Measurements from ENCODE around the gene OBP2B.
"Not testable (repeated sequence)": the region's sequence is repeated elsewhere in the genome, so short reads cannot be mapped to it uniquely, and the experiment has no call there.

Gene OBP2B, protein sequence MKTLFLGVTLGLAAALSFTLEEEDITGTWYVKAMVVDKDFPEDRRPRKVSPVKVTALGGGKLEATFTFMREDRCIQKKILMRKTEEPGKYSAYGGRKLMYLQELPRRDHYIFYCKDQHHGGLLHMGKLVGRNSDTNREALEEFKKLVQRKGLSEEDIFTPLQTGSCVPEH
- total RNA-seq: 0 reads per million in 9 experiments

DNA sequence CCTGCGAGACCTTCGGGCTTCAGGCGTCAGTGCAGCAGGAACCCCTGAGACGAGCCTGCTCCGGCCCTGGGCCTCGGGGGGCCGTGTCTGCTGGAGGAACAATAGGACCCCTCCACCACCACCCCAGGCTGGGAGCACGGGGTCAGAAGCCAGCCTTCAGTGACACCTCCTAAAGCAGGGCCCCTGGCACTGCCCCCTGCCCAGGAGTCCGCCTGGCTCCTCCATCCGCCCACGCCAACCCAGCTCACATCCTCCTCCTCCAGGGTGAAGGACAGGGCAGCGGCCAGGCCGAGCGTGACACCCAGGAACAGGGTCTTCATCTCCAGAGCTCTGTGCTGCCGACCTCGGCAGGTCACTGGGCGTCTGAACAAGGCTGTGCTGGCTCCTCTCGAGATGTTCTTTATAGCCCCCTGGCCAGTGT lies at the start of gene OBP2B:
TSS of gene OBP2B (minus strand) at position 371 of the 421 bp plus-strand sequence. CDS start at position 320, 51 bp downstream.
- H3K4me1 Mint-ChIP-seq (ENCODE audit: low read depth in 2 of 2); ATAC-seq (replicated peaks); H3K36me3 Mint-ChIP-seq (ENCODE audit: insufficient read depth); DNase-seq; H3K9me3 Mint-ChIP-seq; H3K27ac Mint-ChIP-seq; H3K4me3 Mint-ChIP-seq: not testable (repeated sequence)
- H3K27me3 Mint-ChIP-seq: peaks cover 31 to 76% of the 10 kb centered on the region in 2 donors

DNA sequence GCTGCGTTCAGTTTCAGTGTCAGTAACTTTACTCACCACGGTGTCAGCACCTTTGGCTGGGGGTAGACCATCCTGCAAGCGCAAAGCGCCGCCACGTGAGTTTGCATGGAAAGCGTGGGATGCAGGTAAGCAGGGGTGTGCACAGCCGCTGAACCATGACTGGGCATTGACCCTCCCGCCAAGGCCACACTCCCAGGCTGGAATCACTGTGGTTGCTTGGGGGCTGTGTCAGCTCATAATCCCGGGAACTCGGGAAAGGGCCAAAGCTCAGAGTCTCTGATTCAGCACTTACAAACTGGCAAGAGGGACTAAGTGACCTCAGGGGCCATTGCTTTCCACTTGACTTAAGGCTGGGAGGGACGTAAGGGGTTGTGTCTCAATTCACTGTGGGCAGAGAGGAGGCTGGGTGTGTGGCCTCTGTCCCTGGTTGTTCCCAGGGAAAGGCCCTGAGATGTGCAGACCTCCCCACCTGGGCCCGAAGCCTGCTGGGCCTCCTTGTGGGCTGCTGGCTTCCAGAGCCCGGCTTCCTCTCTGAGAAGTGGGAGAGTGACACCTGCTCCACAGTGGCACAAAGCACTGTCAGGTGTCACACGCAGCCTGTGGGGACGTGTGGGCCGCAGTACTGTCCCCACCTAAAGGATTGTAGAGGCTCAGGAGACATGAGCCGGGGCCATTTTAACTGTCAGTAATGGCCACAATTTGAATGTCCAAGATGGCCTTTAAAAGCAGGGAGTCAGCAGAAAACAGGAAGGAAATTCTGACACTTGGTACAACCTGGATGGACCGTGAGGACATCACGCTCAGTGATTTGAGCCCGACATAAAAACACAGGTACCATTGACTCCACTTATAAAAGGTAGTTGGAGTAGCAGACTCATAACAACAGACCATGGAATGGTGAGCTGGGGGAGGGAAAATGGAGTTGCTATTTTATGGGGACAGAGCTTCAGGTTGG lies 49.3 kb upstream of the OBP2B start:
- DNase-seq: no peak
- Mint-ChIP-seq H3K4me3 (no peak overlapping the region), H3K9me3 (no peaks in the 10 kb centered on the region), H3K4me1 (ENCODE audit: low read depth in 2 of 2) (no peaks in the 10 kb centered on the region), H3K36me3 (ENCODE audit: insufficient read depth) (no peaks in the 10 kb centered on the region), H3K27ac (no peak overlapping the region), H3K27me3 (peaks cover 28 to 33% of the 10 kb centered on the region in 2 donors)
- no peak for ATAC-seq (replicated peaks)

DNA sequence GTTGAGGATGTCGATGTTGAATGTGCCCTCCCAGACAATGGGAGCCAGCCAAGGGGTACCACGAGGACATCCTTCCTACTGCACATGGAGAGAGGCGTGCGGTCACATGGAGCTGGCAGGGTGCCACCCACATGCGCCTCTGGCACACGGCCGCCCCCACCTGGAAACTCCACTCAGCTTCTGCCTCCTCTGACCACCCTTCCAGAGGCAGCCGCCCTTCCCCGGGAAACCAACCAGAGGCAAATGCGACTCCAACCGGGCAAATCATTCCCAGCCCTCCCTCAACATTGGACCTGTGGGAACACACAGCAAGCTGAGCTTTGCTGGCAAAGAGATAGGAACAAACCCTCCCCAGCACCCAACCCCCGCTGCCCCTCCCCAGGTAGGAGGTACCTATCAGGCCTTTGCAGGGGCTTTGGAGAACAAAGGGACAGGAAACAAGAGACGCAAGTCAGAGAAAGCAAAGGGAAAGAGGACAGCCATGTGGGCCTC lies 48.5 kb upstream of the OBP2B start:
- Mint-ChIP-seq H3K27ac (no peak overlapping the region), H3K4me3 (no peak overlapping the region), H3K27me3 (peaks cover 25 to 29% of the 10 kb centered on the region in 2 donors), H3K36me3 (ENCODE audit: insufficient read depth) (no peaks in the 10 kb centered on the region), H3K9me3 (no peaks in the 10 kb centered on the region), H3K4me1 (ENCODE audit: low read depth in 2 of 2) (no peaks in the 10 kb centered on the region)
- ATAC-seq (replicated peaks): no peak
- DNase-seq: no peak

DNA sequence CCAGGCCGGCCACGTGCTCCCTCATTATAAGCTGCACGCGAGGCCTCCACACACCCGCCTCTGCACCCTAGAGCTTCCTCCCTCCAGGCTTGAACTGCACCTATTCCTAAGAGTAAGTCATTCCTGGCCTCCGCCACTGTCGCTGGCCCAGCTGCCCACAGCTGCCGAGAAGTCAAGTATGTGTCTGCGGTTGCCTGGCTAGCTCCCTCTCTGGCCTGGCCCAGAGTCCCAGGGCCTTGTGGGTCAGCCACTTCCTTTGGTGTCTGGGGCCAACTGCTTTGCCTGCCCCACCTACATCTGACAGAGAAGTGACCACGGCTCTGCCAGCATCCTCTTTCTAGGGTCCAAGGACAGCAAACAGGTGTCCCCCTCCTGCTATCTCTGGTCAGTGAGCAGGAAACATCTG lies 47.6 kb upstream of the OBP2B start:
- Mint-ChIP-seq H3K27me3 (peaks cover 17 to 21% of the 10 kb centered on the region in 2 donors), H3K9me3 (no peaks in the 10 kb centered on the region), H3K27ac (no peak overlapping the region), H3K4me1 (ENCODE audit: low read depth in 2 of 2) (no peaks in the 10 kb centered on the region), H3K36me3 (ENCODE audit: insufficient read depth) (no peaks in the 10 kb centered on the region), H3K4me3 (no peak overlapping the region)
- DNase-seq (no peak), ATAC-seq (replicated peaks) (no peak)

DNA sequence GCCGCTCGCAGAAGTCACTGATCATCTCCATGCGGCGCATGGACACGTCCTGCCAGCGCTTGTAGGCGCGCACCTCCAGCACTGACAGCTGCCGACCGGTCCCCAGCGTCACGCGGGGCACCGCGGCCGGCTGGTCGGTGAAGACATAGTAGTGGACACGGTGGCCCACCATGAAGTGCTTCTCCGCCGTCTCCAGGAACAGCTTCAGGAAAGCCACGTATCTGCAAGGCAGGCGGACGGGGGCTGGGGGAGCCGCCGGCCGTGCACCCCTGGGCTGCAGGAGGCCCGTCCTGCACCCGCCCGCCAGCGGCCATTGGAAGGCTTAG lies 47.0 kb upstream of the OBP2B start:
- Mint-ChIP-seq H3K9me3 (no peaks in the 10 kb centered on the region), H3K4me1 (ENCODE audit: low read depth in 2 of 2) (no peaks in the 10 kb centered on the region), H3K36me3 (ENCODE audit: insufficient read depth) (no peaks in the 10 kb centered on the region), H3K27me3 (peaks cover 15 to 19% of the 10 kb centered on the region in 2 donors), H3K4me3 (no peak overlapping the region), H3K27ac (no peak overlapping the region)
- no peak for ATAC-seq (replicated peaks)
- no peak for DNase-seq

DNA sequence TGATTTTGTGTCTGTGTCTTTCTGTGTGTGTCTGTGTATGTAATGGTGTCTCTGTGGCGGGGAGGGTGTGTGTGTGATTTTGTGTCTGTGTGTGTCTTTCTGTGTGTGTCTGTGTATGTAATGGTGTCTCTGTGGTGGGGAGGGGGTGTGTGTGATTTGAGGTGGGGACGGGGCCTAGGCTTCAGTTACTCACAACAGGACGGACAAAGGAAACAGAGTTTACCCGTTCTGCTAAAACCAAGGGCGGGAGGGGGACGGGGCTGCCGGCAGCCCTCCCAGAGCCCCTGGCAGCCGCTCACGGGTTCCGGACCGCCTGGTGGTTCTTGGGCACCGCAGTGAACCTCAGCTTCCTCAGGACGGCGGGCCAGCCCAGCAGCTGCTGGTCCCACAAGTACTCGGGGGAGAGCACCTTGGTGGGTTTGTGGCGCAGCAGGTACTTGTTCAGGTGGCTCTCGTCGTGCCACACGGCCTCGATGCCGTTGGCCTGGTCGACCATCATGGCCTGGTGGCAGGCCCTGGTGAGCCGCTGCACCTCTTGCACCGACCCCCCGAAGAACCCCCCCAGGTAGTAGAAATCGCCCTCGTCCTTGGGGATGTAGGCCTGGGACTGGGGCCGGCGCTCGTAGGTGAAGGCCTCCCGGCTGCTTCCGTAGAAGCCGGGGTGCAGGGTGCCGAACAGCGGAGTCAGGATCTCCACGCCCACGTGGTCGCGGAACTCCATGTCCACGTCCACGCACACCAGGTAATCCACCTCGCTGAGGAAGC lies 46.5 kb upstream of the OBP2B start:
- H3K36me3 Mint-ChIP-seq (ENCODE audit: insufficient read depth): no peaks in the 10 kb centered on the region
- H3K27me3 Mint-ChIP-seq: peaks cover 13 to 14% of the 10 kb centered on the region in 2 donors
- ATAC-seq (replicated peaks) (no peak), DNase-seq (no peak)
- H3K27ac Mint-ChIP-seq: no peak overlapping the region
- H3K4me1 Mint-ChIP-seq (ENCODE audit: low read depth in 2 of 2): no peaks in the 10 kb centered on the region
- H3K9me3 Mint-ChIP-seq: no peaks in the 10 kb centered on the region
- no peak overlapping the region for H3K4me3 Mint-ChIP-seq

DNA sequence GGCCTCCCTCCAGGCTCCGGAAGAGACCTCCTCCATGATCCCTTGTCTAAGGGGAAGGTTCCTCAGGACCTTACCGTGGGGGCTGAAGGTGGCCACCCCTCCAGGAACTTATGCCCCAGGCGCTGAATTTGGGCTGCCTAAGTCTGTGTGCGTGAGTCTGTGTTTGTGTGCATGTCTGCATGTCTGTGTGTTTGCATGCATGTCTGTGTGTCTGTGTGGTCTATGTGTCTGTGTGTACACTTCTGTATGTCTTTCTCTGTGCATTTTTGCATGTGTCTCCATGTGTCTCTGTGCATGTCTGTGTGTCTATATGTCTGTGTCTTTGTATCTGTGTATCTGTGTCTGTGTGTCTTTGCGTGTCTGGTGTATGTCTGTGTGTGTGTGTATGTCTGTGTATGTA lies 45.4 kb upstream of the OBP2B start:
- H3K4me3 Mint-ChIP-seq: no peak overlapping the region
- no peaks in the 10 kb centered on the region for H3K9me3 Mint-ChIP-seq
- DNase-seq: no peak
- H3K27ac Mint-ChIP-seq: no peak overlapping the region
- ATAC-seq (replicated peaks): no peak
- H3K4me1 Mint-ChIP-seq (ENCODE audit: low read depth in 2 of 2): no peaks in the 10 kb centered on the region
- H3K36me3 Mint-ChIP-seq (ENCODE audit: insufficient read depth): no peaks in the 10 kb centered on the region
- peaks cover 15 to 16% of the 10 kb centered on the region in 2 donors for H3K27me3 Mint-ChIP-seq

DNA sequence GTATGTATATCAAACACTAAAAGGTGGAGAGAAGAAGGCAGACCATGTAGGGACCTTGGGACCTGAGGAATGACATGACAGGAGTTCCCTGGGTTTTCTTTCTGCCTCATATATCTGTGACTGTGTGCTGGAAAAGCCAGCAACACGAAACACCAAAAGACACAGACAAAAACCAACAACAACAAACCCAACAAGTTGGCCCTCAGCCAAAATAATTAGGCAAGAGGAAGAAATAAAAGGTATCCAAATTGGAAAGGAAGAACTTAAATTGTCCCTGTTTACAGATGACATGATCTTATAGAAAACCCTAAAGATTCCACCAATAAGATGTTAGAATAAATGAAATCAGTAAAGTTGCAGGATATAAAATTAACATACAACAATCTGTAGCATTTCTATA lies 44.2 kb upstream of the OBP2B start:
- H3K27me3 Mint-ChIP-seq: peaks cover 21 to 27% of the 10 kb centered on the region in 2 donors
- H3K4me1 Mint-ChIP-seq (ENCODE audit: low read depth in 2 of 2): peaks cover 0 to 3% of the 10 kb centered on the region in 2 donors
- no peak overlapping the region for H3K4me3 Mint-ChIP-seq

DNA sequence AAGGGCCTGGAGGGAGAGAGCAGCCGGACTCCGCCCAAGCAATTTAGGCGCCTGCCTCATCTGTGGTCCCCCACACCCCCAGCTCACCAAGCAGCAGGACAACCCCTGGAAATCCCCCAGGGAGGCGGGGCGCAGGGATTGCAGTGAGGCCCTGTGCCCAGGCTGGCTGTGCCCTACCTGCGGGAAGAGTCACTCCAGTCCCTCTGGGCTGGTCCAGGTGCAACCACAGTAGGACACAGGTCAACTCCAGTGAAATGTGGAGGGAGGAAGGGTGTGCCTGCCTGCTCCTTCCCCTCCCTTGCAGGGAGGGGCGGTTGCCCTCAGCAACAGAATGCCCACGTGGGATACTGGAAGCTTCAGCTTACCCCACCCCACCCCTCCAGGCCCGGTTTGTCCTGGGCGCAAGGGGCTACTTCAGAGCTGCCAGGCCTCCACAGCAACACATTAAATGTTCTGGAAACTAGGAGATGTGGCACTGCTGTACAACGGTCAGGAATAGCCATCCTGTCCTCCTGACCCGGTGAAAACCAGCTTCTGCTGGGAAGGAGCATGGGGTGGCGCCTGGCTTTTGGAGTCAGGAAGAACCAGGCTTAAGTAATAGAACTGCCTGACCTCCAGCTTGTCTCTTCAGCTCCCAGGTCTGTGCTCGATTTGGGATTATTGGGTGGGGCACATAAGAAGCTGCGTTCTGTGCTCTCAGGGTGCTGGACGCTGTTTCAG lies 43.4 kb upstream of the OBP2B start:
- no peak overlapping the region for H3K4me3 Mint-ChIP-seq
- no peak for ATAC-seq (replicated peaks)
- H3K4me1 Mint-ChIP-seq (ENCODE audit: low read depth in 2 of 2): peaks cover 0 to 3% of the 10 kb centered on the region in 2 donors
- no peaks in the 10 kb centered on the region for H3K9me3 Mint-ChIP-seq
- H3K27ac Mint-ChIP-seq: no peak overlapping the region
- no peak for DNase-seq
- H3K36me3 Mint-ChIP-seq (ENCODE audit: insufficient read depth): no peaks in the 10 kb centered on the region
- peaks cover 21 to 35% of the 10 kb centered on the region in 2 donors for H3K27me3 Mint-ChIP-seq

More for the DNA sequence above, 44.2 kb upstream of the OBP2B start:
- ATAC-seq (replicated peaks) (no peak), DNase-seq (no peak)
- H3K36me3 Mint-ChIP-seq (ENCODE audit: insufficient read depth): no peaks in the 10 kb centered on the region
- H3K9me3 Mint-ChIP-seq: no peaks in the 10 kb centered on the region
- no peak overlapping the region for H3K27ac Mint-ChIP-seq

DNA sequence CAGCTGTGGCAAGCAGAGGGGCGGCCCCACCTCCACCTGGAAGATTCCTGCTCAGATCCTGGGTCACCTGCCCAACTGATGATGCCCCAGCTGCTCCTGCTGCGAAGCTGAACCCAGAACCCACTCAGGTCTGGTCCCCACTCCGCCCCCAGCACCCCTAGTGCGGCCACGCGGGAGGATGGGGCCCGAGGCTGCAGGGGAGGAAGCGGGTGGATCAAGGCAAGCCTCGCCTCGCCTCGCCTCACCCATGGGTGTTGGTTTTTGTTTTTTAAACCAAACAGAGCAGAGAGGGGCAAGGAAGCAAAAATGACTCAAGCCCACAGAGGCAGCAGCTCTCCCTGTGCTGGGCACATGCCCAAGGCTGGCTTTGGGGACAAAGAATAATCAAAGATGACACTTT lies 42.7 kb upstream of the OBP2B start:
- Mint-ChIP-seq H3K9me3 (no peaks in the 10 kb centered on the region), H3K27me3 (peaks cover 21 to 42% of the 10 kb centered on the region in 2 donors), H3K4me3 (no peak overlapping the region), H3K27ac (no peak overlapping the region), H3K4me1 (ENCODE audit: low read depth in 2 of 2) (peaks cover 0 to 3% of the 10 kb centered on the region in 2 donors), H3K36me3 (ENCODE audit: insufficient read depth) (no peaks in the 10 kb centered on the region)
- ATAC-seq (replicated peaks): no peak
- no peak for DNase-seq

DNA sequence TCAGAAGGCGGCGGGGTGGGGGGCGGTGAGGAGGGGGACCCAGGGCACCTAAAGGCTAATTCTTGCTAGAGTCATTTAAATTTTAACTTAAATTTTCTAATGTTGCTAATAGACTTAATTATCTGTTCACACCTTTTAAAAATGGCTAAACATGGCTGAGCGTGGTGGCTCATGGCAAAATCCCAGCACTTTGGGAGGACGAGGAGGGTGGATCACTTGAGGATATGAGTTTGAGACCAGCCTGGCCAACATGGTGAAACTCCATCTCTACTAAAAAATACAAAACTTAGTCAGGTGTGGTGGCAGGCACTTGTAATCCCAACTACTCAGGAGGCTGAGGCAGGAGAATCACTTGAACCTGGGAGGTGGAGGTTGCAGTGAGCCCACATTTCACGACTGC lies 42.2 kb upstream of the OBP2B start:
- not testable (repeated sequence) for H3K9me3 Mint-ChIP-seq; H3K27ac Mint-ChIP-seq; H3K4me3 Mint-ChIP-seq; H3K4me1 Mint-ChIP-seq (ENCODE audit: low read depth in 2 of 2); ATAC-seq (replicated peaks); H3K36me3 Mint-ChIP-seq (ENCODE audit: insufficient read depth); DNase-seq
- peaks cover 21 to 47% of the 10 kb centered on the region in 2 donors for H3K27me3 Mint-ChIP-seq

DNA sequence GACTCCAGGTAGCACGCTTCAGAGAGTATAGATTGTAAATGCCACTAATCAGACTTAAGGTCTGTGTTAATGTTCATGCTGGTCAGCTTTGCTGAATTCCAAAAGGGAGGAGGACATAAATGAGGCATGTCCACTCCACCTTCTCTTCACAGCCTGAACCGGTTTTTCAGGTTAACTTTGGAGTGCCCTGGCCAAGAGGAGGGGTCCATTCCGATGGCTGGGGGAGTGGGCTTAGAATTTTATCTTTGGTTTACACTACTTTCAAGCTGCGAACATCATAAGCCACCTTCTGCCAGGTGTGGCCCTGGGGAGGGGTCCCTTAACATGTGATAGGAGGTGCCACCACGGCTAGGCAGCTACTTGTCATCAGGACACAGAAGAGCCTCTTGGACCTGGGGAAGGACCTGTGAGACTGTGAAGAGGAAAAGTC lies 41.7 kb upstream of the OBP2B start:
- ATAC-seq (replicated peaks) (no peak), DNase-seq (no peak)
- Mint-ChIP-seq H3K27ac (no peak overlapping the region), H3K9me3 (no peaks in the 10 kb centered on the region), H3K36me3 (ENCODE audit: insufficient read depth) (no peaks in the 10 kb centered on the region), H3K4me1 (ENCODE audit: low read depth in 2 of 2) (peaks cover 0 to 3% of the 10 kb centered on the region in 2 donors), H3K27me3 (peaks cover 21 to 52% of the 10 kb centered on the region in 2 donors), H3K4me3 (no peak overlapping the region)

DNA sequence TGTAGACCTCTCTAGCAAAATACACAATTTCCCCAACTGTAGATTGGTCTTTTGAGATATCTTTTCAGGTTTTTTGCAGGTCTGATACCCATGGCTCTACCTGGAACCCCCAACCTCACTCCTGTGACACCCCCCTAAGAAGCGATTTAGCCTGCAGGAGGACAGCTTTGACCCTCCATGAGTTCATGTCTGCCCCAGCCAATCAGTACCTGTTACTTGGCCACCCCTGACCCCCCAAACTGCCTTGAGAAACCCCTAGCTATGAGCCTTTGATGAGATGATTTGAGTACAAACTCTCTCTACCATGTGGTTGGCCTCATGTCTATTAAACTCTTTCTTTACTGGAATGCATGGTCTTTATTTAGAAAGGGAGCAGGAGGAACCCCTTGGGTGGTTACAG lies 40.3 kb upstream of the OBP2B start:
- ATAC-seq (replicated peaks) (no peak), DNase-seq (no peak)
- Mint-ChIP-seq H3K9me3 (no peaks in the 10 kb centered on the region), H3K4me1 (ENCODE audit: low read depth in 2 of 2) (peaks cover 0 to 3% of the 10 kb centered on the region in 2 donors), H3K27me3 (peaks cover 21 to 52% of the 10 kb centered on the region in 2 donors), H3K4me3 (no peak overlapping the region), H3K27ac (no peak overlapping the region), H3K36me3 (ENCODE audit: insufficient read depth) (no peaks in the 10 kb centered on the region)

All from effector memory CD8-positive, alpha-beta T cell (primary cell).